IMR-90 (cell line): ENCODE data around the gene CCDC152.

ENCODE experiments used
- BHLHE40 ChIP-seq: fragments of 150-350 bp; IDR thresholded peaks from 2 replicates; pipeline ENCODE4 v1.6.1; 2016; ENCODE audit warnings: mild to moderate bottlenecking, low read depth, low read length
- CTCF ChIP-seq: conservative IDR thresholded peaks from 2 replicates; pipeline ENCODE4 v1.5.1; 2012; ENCODE audit warnings: mild to moderate bottlenecking, low read depth, low read length, improper control_type of control experiment
- FOS ChIP-seq: fragments of 150-350 bp; IDR thresholded peaks from 2 replicates; pipeline ENCODE4 v1.6.1; 2016; ENCODE audit warnings: low read depth, low read length
- MAZ ChIP-seq: IDR thresholded peaks from 2 replicates; pipeline ENCODE4 v1.6.1; 2012; ENCODE audit warnings: low read depth, mild to moderate bottlenecking, low read length, improper control_type of control experiment, moderate library complexity, borderline replicate concordance
- MXI1 ChIP-seq: IDR thresholded peaks from 2 replicates; pipeline ENCODE4 v1.6.1; 2012; ENCODE audit warnings: low read depth, mild to moderate bottlenecking, low read length, moderate library complexity, borderline replicate concordance
- POLR2A ChIP-seq: IDR thresholded peaks from 2 replicates; pipeline ENCODE4 v1.6.1; 2012; ENCODE audit warnings: mild to moderate bottlenecking, low read depth, low read length
- RAD21 ChIP-seq: IDR thresholded peaks from 2 replicates; pipeline ENCODE4 v1.6.1; 2012; ENCODE audit warnings: low read length, improper control_type of control experiment
- RCOR1 ChIP-seq: IDR thresholded peaks from 2 replicates; pipeline ENCODE4 v1.6.1; 2012; ENCODE audit warnings: mild to moderate bottlenecking, low read length, improper control_type of control experiment; ENCODE audit not compliant: insufficient replicate concordance
- RFX5 ChIP-seq: IDR thresholded peaks from 2 replicates; pipeline ENCODE4 v1.8.0; 2012; ENCODE audit warnings: low read depth, mild to moderate bottlenecking, low read length, moderate library complexity
- SMC3 ChIP-seq: fragments of 150-350 bp; IDR thresholded peaks from 2 replicates; pipeline ENCODE4 v1.6.1; 2016; ENCODE audit warnings: low read depth, mild to moderate bottlenecking, antibody characterized with exemption, low read length, moderate library complexity

GRCh38 chr5:42745426-42745825 lies 11.2 kb upstream of the CCDC152 start:
- TF ChIP-seq CTCF (0 out of 2 replicates have a peak, but pooled peaks have one; percentile 19), BHLHE40 (no peak), POLR2A (no peak), FOS (no peak), RCOR1 (no peak), RFX5 (no peak), MAZ (no peak), RAD21 (no peak), MXI1 (no peak), SMC3 (no peak)
